HG03159 (cell line): ENCODE data around the gene DCAF10.
"Not testable (repeated sequence)": the region's sequence is repeated elsewhere in the genome, so short reads cannot be mapped to it uniquely, and the experiment has no call there.

ENCODE experiments used
- ATAC-seq: cut with Tn5 transposase; IDR thresholded peaks from one replicate; pipeline ENCODE4 v1.9.1; 2021; ENCODE audit warnings: mild to moderate bottlenecking, moderate library complexity; ENCODE audit not compliant: unreplicated experiment

Gene DCAF10

GRCh38 chr9:37790096-37790495, 10.5 kb upstream of the DCAF10 start:
- no peak for ATAC-seq

DNA sequence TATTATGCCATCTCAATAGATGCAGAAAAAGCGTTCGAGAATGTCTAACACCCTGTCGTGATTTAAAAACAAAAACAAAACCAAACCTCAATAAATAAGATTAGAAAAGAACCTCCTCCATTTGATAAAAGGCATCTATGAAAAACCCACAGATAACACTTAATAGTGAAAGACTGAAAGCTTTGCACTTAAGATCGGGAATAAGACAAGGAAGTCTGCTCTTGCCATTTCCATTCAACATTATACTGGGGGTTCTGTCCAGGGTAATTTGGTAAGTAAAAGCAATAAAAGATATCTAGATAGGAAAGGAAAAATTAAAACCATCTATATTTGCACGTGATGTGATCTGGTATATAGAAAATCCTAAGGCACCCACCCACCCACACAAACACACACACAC, 8.5 kb upstream of the DCAF10 start:
- no peak for ATAC-seq

GRCh38 chr9:37796232-37796631, 4.4 kb upstream of the DCAF10 start:
- no peak for ATAC-seq

DNA sequence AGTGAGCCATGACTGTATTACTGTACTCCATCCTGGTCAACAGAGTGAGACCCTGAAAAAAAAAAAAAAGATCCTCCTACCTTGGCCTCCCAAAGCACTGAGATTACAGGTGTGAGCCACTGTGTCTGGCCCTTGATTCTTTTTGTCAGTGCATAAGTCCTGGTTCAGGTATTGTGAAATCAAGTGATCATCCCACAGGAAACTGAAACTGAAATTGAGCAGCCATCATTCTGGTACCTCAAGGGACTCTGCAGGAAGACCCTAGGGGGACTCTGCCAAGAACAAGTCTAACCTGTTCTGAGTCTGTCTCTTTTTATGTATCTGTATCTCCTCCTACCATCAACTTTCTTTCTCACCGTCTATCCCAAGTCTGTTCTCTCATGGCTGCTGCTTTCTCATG, 1.9 kb upstream of the DCAF10 start:
- ATAC-seq, result no peak

DNA sequence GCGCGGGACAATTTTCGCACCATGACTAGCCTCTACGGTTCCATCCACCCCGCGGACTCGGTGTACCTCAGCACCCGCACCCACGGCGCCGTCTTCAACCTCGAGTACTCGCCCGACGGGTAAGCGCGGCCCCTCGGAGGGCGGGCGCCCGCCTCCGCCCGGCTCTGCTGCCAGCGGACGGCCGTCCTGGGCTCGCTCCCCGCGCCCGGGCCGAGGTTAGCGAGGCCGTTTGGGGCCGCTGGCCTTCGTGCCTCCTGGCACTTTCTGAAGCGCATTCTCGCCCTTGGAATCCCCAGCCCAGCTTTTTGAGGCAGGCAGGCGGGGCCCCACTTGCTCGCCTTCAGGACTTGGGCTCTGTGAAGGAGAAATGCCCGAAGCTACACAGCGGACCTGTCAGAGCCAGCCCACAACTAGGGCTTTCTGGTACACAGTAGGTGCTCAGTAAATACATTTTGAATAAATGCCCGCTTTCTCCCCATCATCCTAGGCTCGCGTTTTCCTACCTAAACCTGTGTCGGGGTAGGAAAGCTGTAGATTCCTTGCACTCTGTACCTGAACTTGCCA, 772 bp downstream of the DCAF10 start:
- ATAC-seq, result peak; percentile 40

DNA sequence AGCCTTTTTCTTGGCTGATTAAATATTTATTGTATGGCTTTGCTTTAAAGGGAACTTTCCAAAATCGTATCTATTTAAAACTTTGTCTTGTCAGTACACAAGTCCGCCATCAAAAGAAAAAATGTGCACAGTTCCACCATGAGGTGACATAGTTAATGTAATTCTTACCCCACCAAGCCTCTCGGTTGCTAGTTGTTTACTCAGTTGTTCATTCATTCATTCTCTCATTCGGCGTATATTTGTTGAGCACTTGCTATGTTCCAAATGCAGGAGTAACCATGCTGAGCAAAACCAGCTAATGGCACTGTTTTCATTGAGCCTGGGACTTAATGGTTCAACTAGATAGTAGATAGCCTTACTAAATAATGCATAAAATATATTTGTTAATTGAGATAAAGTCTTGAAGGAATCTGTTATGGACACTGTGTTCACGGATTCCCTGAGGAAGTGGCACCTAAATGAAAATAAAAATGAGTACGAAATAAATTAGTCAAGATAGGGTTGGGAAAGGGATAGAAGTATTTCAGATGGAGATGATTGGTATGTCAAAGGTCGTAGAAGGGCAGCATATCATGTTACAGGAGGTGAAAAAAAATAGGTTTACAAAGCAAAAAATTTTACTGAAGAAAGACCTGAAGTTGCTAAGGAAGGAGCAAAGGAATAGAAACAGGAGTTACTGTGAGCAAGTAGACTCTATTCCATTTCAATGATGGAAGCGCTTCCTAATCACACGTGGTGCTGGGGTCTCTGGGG, 1.5 kb downstream of the DCAF10 start:
- no peak for ATAC-seq

DNA sequence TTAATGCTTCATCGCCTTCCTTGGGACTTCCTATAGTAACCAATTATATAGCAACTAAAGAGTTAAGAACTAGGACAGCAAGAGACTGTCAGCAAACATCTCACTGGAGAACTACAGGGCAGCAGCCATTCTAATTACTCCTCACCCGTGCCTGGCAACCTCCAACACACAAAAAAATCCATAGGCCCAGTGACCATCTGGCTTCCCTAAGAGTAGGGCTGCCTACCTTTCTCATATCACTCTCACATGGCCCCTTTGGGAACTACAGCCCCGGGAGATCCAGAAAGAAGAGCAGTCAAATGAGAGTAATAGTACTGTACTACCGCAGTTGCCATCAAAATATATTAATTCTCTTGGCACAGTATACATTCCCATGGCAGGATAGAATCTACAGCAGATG, 5.7 kb downstream of the DCAF10 start:
- ATAC-seq, result no peak

- not testable (repeated sequence) for ATAC-seq
Measured at GRCh38 chr9:37809676-37810075, 9.1 kb downstream of the DCAF10 start.

GRCh38 chr9:37811906-37812476, 11.4 kb downstream of the DCAF10 start:
- no peak for ATAC-seq

GRCh38 chr9:37812773-37813379, 12.3 kb downstream of the DCAF10 start:
- no peak for ATAC-seq

DNA sequence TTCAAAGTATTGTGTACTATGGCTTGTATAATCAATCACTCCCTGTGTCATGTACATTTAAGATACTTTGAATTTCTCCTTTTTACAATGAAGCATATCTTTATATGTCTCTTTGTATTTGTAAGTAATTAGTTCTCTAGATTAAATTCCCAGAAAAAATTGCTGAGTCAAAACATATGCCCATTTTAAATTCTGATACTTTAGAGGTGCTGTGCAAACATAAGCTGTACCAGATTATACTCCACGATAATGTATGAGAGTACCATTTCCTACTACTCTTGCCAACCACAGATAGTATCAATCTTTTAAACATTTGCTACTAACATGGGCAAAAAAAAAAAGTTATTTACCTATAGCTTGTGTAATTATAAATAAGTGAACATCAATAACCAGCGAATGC, 18.3 kb downstream of the DCAF10 start:
- ATAC-seq, result no peak

GRCh38 chr9:37820142-37820541, 19.5 kb downstream of the DCAF10 start:
- ATAC-seq, result no peak

DNA sequence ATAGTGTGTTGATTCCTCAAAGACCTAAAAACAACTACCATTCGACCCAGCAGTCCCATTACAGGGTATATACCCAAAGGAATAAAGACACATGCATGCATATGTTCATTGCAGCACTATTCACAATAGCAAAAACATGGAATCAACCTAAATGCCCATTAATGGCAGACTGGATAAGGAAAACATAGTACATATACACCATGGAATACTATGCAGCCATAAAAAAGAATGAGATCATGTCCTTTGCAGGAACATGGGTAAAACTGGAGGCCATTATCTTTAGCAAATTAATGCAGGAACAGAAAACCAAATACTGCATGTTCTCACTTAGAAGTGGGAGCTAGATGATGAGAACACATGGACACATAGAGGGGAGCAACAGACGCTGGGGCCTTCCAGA, 24.6 kb downstream of the DCAF10 start:
- ATAC-seq, result not testable (repeated sequence)

- no peak for ATAC-seq
Measured at GRCh38 chr9:37827483-37828165, 27.0 kb downstream of the DCAF10 start.

- ATAC-seq, result no peak
Measured at GRCh38 chr9:37835821-37836220, 35.2 kb downstream of the DCAF10 start.

DNA sequence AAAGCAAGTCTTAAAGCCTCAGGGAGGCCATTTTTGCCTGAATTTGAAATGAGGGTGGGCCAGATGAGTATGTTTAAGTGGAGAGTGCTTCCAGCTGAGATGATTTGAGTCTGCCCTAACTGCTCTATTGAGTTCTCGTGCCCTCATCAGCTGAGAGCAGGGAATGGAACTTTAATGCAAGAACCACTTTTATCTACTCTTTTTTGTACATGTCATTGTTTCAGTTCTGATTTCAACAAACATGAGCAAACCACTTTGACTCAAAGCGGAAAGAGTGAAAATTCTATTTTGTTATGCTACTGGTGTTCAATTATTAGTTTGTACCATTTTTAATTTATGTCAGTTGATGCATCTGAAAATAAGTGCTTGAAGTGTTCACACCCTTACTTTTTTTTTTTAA, 35.8 kb downstream of the DCAF10 start:
- ATAC-seq, result peak; percentile 76

DNA sequence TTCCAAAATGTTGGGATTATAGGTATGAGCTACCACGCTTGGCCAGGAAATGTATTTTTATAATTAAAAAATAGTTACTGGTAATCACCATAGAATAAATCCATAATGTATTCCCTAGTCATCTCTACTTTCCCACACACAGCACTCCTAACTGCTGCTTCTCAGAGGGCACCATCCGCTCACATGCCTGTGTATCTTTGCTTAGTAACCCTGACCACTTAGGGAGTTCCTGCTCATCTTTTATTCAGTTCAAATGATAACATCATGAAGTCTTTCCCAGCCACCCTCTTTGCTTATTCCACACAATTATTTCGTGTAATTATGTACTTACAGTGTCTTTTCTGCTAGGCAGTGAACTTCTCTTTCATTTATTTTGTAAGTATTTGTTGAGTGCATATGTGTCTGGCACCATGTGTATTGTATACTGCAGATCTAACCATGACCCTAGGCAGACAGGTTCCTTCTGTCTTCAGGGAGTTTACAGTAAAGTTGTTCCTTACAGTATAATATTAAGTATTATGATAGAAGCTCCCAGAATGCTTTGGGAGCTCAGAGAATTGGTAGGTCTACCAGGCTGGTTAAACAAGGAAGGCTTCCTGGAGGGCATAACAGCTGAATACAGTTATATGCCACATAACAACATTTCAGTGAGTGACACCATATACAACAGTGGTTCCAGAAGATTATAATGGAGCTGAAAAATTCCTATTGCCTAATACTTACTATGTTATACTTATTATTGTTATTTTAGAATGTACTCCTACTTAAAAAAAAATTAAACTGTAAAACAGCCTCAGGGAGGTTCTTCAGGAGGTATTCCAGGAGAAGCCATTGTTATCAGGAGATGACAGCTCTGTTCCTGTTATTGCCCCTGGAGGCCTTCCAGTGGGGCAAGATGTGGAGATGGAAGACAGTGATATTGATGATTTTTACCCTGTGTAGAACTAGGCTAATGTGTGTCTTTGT, 39.2 kb downstream of the DCAF10 start:
- ATAC-seq, result no peak

DNA sequence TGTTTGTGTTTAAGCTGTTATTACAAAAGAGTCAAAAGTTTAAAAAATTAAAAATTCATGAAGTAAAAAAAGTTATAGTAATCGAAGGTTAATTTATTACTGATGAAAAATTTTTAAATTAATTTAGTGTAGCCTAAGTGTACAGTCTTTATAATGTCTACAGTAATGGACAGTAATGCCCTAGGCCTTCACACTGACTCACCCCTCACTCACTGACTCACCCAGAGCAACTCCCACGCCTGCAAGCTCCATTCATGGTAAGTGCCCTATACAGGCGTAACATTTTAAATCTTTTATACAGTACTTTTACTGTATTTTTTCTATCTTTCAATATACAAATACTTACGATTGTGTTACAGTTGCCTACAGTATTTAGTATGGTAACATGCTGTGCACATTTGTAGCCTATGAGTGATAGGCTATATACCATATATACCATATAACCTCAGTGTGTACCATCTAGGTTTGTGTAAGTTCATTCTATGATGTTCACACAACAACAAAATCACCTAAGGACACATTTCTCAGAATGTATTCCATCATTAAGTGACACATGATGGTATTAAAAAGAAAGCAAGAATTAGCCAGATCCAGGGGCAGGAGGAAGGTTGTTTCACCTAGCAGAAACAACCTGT, 40.1 kb downstream of the DCAF10 start:
- no peak for ATAC-seq

- no peak for ATAC-seq
Measured at GRCh38 chr9:37852222-37852621, 51.6 kb downstream of the DCAF10 start.

DNA sequence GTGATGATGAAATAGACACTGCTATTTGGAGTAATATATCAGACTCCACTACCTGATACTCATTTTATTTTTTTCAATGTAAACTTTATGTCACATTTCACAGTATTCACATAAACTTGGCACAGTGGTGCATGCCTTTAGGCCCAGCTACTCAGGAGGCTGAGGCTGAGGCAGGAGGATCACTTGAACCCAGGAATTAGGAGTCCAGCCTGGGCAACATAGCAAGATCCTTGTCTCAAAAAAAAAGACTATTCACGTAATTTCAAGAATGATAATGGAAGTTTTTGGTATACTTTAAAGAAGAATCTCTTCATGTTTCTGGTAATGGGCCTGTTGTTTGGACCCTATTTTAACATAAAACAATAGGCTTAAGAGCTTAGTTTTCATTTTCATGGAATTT, 56.0 kb downstream of the DCAF10 start:
- no peak for ATAC-seq
